Measurements from ENCODE around the gene ARHGAP8.
"Not testable (repeated sequence)": the region's sequence is repeated elsewhere in the genome, so short reads cannot be mapped to it uniquely, and the experiment has no call there.

Gene ARHGAP8

GRCh38 chr22:44838316-44839016, 86.1 kb downstream of the ARHGAP8 start:
- no peak for DNase-seq

GRCh38 chr22:44839061-44839460, 86.7 kb downstream of the ARHGAP8 start:
- DNase-seq = no peak

GRCh38 chr22:44839721-44840120, 87.3 kb downstream of the ARHGAP8 start:
- no peak for DNase-seq

GRCh38 chr22:44840611-44841322, 88.4 kb downstream of the ARHGAP8 start:
- no peak for DNase-seq

- no peak for DNase-seq
Measured at GRCh38 chr22:44842417-44842816, 90.0 kb downstream of the ARHGAP8 start.

GRCh38 chr22:44845191-44845590, 92.8 kb downstream of the ARHGAP8 start:
- no peak for DNase-seq

- no peak for DNase-seq
Measured at GRCh38 chr22:44845796-44846720, 93.7 kb downstream of the ARHGAP8 start.

- DNase-seq = no peak
Measured at GRCh38 chr22:44846726-44847275, 94.4 kb downstream of the ARHGAP8 start.

- DNase-seq = no peak
Measured at GRCh38 chr22:44847380-44847779, 95.0 kb downstream of the ARHGAP8 start.

GRCh38 chr22:44847892-44848291, 95.5 kb downstream of the ARHGAP8 start:
- no peak for DNase-seq

- no peak for DNase-seq
Measured at GRCh38 chr22:44848296-44848741, 95.9 kb downstream of the ARHGAP8 start.

GRCh38 chr22:44848791-44849420, 96.5 kb downstream of the ARHGAP8 start:
- no peak for DNase-seq

- no peak for DNase-seq
Measured at GRCh38 chr22:44850946-44851345, 98.6 kb downstream of the ARHGAP8 start.

- not testable (repeated sequence) for DNase-seq
Measured at GRCh38 chr22:44854641-44855040, 102.3 kb downstream of the ARHGAP8 start.

- DNase-seq = no peak
Measured at GRCh38 chr22:44855855-44856254, 103.5 kb downstream of the ARHGAP8 start.

- DNase-seq = not testable (repeated sequence)
Measured at GRCh38 chr22:44858819-44859218, 106.4 kb downstream of the ARHGAP8 start.

- DNase-seq = no peak
Measured at GRCh38 chr22:44859641-44860040, 107.3 kb downstream of the ARHGAP8 start.

GRCh38 chr22:44860311-44860710, 107.9 kb downstream of the ARHGAP8 start:
- DNase-seq = no peak

- DNase-seq = no peak
Measured at GRCh38 chr22:44861245-44861644, 108.9 kb downstream of the ARHGAP8 start.

- DNase-seq = no peak
Measured at GRCh38 chr22:44862281-44862680, 109.9 kb downstream of the ARHGAP8 start.

- no peak for DNase-seq
Measured at GRCh38 chr22:44862981-44863860, 110.8 kb downstream of the ARHGAP8 start.

Data from CD4-positive, alpha-beta T cell treated with Interleukin-10 for 1 hour (primary cell).